SK-N-SH treated with all-trans-retinoic acid at 6 μM for 48 hours (cell line): ENCODE data around the gene AATF.

Experiments
- CREB5 ChIP-seq: fragments of 250-450 bp; sonication (Bioruptor Pico); IDR thresholded peaks from 2 replicates; pipeline ENCODE4 v1.5.1; 2020; ENCODE audit warnings: low read depth, mild to moderate bottlenecking, moderate library complexity
- RARB ChIP-seq: fragments of 250-450 bp; sonication (Bioruptor Pico); IDR thresholded peaks from 2 replicates; pipeline ENCODE4 v1.8.0; 2021; ENCODE audit warnings: mild to moderate bottlenecking, moderate library complexity
- TCF4 ChIP-seq: fragments of 250-450 bp; sonication (Bioruptor Pico); IDR thresholded peaks from 2 replicates; pipeline ENCODE4 v1.8.0; 2021; ENCODE audit warnings: mild to moderate bottlenecking, moderate library complexity, borderline replicate concordance
- TF ChIP-seq, protein P1 (sequence below): fragments of 250-450 bp; sonication (Bioruptor Pico); IDR thresholded peaks from 2 replicates; pipeline ENCODE4 v1.8.0; 2020; ENCODE audit warnings: mild to moderate bottlenecking, moderate library complexity, borderline replicate concordance

GRCh38 chr17:36913132-36913531, 35.6 kb upstream of the AATF start:
- TF ChIP-seq RARB (CRISPR knock-in tag): no peak
- TF ChIP-seq CREB5: no peak
- no peak for TF ChIP-seq TCF4
- TF ChIP-seq, protein P1, sequence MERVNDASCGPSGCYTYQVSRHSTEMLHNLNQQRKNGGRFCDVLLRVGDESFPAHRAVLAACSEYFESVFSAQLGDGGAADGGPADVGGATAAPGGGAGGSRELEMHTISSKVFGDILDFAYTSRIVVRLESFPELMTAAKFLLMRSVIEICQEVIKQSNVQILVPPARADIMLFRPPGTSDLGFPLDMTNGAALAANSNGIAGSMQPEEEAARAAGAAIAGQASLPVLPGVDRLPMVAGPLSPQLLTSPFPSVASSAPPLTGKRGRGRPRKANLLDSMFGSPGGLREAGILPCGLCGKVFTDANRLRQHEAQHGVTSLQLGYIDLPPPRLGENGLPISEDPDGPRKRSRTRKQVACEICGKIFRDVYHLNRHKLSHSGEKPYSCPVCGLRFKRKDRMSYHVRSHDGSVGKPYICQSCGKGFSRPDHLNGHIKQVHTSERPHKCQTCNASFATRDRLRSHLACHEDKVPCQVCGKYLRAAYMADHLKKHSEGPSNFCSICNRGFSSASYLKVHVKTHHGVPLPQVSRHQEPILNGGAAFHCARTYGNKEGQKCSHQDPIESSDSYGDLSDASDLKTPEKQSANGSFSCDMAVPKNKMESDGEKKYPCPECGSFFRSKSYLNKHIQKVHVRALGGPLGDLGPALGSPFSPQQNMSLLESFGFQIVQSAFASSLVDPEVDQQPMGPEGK: no peak
